A172 (cell line): ENCODE results near the gene DDX55. TPM values are rescaled to one million over a fixed set of nuclear protein-coding genes. Genes with fewer than 3 reads are reported as not detected.

Experiments used
- DNase-seq: peaks from one replicate; pipeline ENCODE4 v3.0.0-alpha.2; 2015; ENCODE audit warnings: low spot score
- total RNA-seq: library from RNA; depleted of rRNA; stranded (reverse); fragments of >200 nt; shearing (Covaris generic); gene quantifications from 2 replicates; pipeline ENCODE4 v1.2.3, GENCODE V29; 2014

The DDX55 gene
- total RNA-seq, 1 experiment from 2014 or later = 30.5 TPM

DNA sequence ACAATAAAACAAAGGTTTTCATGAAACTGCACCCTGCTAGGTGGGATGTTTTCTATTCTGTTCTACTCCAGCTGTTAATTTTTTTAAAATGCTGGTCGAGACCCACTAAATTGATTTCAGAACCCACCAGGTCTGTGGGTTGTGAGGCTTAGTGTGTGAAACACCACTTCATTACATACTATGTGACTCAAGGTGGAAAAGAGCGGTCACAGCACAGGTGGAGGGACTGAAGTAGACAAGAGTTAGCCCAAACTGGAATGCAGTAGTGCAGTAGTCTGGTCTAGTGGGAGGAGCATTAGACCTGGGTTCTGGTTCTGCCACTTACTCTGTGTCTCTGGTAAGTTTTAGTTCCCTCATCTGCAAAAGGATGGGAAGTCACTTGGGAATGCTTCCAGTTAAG, 12.2 kb downstream of the DDX55 start:
- no peak for DNase-seq

DNA sequence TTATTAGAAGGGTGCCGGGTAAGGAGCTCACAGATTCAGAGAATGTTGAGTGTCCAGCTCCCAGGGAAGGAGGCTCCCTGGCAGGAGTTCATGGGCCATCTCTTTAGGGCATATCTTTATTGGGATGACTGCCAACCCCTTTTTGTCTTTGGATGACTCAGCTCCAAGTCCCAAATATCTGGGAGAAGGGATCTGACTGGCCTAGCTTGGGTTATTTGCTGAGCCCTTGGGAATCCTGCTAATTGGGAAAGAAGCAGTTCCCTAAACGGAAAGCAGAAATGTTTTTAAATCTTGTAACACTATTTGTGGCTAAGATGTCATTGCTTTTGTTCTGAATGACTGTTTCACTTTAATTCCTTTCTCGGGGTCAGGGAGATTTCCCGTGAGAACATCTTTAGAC, 12.6 kb downstream of the DDX55 start:
- DNase-seq = peak; percentile 49

DNA sequence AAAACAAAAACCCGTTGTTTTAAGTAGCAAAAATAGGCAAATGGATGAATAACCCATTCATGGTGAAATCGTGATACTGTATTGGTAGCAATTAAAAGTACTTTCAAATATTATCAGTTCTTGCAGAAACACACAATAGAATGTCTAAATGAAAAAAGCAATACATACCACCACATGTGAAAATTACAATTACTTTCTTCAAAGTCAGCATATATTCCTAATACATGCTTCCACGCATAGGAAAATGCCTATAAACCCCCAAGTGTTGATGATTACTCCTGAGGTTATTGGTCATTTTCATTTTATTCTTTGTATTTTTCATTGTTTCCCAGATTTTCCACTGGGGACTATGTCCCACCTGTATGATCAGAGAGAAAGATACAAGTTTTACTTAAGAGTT, 15.2 kb downstream of the DDX55 start:
- no peak for DNase-seq

DNA sequence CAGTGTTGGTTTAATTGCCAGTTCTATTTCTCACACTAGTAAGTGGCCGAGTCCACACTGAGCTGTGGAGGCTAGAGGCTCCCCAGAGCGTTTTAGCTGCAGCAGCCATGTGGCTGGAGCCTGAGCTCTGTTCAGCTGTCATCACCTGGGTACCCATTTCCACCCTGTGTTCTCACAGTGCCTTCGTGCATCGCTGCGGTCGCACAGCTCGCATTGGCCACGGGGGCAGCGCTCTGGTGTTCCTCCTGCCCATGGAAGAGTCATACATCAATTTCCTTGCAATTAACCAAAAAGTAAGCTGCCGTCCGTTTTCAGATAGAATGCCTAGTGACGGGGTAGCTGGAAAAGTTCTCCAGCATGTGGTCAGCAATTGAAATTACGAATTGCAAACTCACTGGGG, 15.7 kb downstream of the DDX55 start:
- DNase-seq = no peak

DNA sequence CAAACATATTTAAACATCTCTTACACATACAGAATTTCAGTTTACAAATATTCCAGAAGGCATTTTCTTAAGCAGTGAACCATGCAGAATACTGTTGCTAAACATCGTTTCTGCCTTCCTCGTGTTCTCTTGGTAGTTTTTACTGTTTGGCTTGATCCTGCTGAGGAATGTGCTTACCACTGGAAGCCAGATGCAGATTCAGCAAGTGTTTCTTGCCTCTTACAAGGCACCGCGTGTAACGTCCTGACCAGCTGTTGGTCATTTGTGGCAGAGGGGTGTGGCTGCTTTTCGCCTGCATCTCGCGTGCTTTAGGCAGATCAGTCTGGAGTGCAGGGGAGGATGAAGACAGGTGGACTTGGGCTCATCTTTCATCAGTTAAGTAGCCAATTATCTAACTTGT, 19.2 kb downstream of the DDX55 start:
- DNase-seq = no peak

DNA sequence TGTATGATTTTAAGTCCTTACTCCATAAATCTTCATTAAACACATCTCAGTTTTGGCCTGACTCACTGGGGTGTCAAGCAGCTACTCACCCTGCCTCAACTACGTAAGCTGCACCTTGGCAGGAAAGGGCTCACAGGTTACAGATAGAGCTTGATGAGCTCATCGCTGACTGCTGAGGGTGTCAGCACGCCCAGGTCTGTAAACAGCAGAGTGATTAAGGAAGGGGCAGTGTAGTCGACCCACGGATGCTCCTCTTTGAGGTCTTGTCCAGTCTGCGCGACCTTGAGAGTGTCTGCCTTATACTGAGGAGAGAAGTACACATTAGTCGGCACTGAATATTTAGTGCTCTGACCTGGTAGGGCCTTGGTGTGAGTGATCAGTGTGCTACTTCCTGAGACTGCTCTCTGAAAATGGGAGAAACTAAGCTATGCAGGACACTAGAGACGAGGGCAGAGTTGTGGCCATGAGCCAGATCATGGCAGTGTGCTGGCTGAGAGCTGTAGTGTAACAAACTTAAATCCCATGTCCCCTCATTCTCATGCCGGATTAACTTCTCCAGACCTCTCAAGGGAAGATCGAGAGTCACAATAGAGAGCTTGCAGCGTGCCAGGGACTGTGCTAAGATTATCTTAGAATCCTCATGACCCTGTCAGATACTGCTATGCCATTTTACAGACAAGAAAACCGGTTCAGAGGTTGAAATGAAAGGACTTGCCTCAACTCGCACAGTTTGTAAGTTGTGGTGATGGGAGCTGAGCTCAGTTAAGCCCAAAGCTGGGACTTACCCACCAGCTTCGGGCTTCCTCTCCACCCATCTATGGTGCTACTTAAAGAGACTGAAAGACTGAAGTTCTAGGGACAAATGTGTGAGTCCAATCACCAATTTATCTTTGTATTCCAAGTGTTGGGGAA, 20.0 kb downstream of the DDX55 start:
- peak; percentile 51 for DNase-seq

DNA sequence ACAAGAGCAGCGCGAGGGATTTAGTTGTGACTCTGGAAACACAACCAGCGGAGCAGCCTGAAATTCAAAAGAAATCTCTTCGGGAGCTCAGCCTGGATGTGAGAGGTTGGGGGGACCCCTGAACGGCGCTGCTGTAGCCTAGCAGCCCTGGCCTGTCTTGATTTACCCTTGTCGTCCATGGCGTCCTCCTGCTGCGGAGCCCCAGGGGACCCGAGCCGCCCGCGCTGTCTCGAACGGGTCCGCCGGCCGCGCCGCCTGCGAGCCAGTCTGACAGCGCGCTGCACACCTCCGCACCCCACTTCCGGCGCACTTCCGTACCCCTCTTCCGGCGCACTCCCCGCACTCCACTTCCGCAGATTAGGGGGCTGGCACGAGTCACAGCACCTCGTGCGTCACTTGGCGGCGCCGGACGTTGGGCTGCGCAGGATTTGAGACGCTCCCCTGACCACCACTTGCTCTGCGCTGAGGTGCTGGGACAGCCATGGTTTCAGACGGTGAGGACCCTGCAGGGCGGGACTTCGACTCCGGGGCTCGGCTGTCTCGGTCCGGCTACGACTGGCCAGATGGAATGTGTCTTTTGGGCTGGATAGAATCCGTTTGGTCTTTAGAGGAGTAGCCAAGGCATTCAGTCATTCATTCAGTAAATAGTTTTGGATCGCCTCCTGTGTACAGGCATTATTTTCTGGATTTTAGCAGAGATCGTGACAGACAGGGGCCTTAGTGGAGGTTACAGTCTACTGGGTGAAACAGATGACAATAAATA, 31.7 kb downstream of the DDX55 start, which contains the start of the genes EIF2B1 and GTF2H3:
TSS of gene EIF2B1 (minus strand) at position 308 of the 763 bp plus-strand sequence. CDS start at position 179, 129 bp downstream.
TSS of gene GTF2H3 (plus strand) at position 451 of the 763 bp plus-strand sequence. CDS start at position 482, 31 bp downstream.
- DNase-seq = peak; percentile 91

DNA sequence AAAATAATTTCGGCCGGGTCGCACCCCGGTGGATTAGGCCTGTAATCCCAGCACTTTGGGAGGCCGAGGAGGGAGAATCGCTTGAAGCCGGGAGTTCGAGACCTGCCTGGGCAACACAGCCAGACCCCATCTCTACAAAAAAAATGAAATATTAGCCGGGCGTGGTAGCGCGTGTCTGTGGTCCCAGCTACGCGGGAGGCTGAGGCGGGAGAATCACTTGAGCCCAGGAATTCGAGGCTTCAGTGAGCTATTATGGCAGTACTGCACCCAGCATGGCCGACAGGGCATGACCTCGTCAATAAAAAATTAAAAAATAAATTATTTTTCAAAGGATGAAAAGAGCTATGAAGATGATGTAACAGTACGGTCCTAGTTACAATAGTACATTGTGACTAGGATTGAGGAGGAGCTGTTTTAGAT, 32.3 kb downstream of the DDX55 start:
- no peak for DNase-seq

DNA sequence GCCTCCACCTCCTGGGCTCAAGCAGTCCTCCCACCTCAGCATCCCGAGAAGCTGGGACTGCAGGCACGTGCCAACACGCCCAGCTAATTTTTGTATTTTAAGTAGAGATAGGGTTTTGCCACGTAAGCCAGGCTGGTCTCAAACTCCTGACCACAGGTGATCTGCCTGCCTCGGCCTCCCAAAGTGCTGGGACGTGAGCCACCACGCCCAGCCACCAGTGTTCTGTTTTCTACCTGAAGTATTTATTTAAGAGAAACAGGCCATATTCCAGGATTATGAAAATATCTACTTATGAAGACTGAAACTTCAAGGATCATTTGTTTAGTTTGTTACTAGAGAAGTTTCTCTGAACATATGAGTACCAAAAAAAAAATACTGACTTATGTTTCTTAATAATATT, 42.0 kb downstream of the DDX55 start:
- DNase-seq = no peak

DNA sequence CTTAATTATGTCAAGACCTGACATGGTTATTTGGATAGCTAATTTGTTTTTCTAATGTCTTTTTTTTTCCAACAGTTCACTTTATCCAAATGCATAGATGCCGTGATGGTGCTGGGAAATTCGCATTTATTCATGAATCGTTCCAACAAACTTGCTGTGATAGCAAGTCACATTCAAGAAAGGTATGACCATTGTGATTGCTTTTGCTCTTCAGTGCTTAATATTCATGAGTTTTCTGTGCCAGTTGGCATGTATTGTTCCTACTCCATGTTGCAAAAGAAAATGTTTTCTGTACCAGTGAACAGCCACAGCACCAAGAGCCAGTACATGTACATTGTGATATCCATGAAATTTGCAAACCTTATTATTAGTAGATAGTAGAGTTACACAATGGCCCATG, 43.5 kb downstream of the DDX55 start:
- no peak for DNase-seq

DNA sequence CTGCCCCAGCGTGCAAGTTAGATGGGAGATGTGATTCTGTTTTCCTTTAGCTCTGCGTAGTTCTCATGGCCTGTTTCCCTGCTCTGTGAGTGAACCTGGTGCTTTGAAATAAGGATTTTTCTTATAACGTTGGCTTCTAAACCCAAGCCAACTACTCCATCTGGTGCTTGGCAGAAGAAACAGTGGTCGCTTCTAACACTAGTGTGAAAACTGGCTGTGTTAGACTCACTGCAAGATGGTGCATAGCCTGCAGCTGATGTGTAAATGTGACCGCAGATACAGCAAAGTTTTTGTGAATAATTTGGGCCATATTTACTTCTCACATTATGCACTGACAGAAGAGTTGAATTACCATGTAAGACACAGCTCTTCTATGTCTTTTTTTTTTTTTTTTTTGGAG, 44.0 kb downstream of the DDX55 start:
- DNase-seq = no peak

DNA sequence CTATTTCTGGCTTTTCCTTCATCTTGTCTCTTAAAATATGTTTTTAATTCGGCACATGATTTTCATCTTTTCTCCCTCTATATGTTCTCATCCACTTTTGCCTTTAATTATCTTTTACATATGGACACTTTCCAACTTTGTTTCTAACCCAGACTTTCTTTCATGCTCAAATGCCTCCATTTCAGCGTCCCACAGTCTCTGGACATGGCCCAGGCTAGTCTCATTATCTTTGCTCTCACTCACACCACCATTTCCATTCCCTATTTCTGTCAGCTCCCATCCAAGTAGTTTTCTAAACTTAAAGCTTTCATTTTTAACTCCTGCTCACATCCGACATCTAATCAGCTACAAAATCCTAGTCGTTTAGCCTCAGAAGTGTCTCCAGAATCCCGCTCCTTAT, 46.5 kb downstream of the DDX55 start:
- DNase-seq = no peak

DNA sequence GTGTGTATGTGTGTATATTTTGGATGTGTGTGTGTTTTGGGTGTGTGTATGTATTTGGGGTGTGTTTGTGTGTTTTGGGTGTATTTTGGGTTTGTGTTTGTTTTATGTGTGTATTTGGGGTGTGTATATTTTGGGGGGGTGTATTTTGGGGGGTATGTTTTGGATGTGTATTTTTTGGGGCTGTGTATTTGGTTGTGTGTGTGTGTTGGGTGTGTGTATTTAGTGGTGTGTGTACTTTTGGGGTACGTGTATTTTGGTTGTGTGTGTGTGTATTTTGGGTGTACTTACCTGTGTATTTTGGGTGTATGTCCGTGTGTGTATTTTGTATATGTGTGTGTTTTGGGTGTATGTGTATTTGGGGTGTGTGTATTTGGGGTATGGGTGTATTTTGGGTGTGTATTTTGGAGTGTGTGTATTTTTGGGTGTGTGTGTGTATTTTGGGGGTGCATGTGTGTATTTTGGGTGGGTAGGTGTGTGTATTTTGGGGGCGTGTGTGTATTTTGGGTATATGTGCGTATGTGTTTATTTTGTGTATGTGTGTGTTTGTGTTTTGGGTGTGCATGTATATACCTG, 52.3 kb downstream of the DDX55 start:
- no peak for DNase-seq

DNA sequence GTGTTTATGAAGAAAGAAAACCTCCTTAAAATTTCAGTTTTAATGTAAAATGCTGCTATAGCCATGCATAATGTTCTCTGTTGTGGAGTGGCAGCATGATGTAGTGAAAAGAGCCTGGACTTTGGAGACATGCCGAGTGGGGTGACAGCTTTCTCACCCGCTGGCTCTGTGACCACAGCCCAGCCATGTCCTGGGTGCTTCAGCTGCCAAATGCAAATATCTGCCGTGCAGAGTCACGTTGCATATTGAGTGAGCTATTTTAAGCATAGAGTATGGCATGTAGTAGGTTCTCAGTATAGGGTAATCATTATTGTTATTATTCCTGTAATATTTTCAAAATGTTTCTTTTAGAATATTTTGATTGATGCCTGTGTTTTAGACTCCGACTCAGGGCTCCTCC, 53.5 kb downstream of the DDX55 start:
- no peak for DNase-seq

DNA sequence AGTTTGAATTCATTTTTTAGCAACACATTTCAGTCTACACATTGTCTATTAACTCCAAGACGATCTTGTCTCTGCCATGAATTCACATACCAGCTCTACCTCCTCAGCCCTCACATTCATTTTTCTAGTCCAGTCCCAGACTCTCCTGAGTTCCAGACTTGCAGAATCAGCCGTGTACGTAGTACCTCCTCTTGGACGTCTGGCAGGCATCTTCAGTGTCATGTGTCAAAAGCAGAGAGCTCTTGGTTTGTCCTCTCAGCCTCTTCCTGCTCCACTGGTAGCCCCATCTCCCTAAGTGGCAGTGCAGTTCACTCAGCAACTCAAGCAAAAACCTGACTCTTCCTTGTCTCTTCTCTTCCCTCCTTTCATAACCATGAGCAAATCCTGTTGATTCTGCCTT, 54.5 kb downstream of the DDX55 start:
- no peak for DNase-seq

DNA sequence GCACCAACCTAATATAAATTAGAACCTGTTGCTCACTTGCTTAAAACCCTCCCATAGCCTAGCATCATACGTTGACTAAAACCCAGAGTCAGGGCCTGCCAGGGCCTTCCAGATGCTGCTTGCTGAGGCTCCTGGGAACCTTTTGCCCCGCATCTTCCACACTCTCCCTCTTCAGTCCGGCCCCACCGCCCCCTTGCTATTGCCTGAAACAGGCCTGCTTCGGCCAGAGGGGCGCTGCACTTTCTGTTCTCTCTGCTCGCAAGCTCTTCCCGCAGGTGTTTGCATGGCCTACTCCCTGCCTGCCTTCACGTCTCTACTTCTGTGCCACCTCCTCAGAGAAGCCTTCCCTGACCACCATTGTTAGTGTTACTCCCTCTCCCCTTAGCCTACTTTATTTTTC, 55.3 kb downstream of the DDX55 start:
- no peak for DNase-seq

DNA sequence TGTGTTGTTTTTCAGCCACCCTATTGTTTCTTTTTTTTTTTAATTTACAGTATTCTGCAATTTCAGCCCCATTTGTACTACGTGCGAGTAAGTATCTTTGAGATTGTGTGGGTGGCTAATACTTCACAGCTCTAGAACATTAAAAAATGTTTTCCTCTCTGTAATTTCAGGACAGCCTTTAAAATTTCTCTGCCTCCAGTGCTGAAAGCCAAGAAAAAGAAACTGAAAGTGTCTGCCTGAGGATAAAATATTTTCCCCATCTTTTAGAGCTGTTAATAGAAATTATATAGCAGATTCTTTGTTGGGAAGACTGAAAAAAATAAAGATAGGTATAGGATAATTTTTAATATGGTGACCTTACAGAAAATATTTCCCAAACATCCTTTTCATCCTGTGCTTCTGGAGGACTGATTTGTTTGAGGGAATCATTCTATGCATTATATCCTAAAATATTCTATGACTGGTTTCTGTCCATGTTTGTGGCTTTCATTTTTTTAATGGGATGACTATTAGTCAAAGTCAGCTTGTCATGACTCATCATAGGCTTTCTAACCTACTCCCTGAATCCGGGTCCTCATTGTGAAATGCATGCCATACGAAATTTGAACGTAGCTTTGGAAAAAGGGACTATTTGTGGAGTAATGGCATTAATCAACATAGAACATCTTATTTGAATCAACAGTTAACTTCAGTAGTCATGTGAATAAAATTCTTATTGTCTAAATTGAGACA, 58.3 kb downstream of the DDX55 start:
- DNase-seq = peak; percentile 71

DNA sequence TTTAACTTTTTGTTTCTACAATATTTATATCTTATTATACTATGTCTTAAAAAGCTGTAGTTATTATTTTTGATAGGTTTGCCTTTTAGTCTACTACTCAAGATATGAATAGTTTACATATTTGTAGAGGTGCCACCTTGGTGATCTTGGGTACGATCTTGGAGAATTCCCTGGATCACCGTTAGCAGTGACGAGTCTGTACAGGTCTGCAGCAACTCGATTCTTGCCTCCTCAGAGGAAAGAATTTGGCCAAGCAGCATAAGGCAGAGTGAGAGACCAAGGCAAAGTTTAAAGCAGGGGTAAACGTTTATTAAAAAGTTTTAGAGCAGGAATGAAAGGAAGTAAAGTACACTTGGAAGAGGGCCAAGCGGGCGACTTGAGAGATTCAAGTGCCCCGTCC, 65.9 kb downstream of the DDX55 start:
- DNase-seq = no peak
